Fibroblast of skin of left biceps (primary cell): ENCODE measurements around the gene NRROS.
A peak's percentile ranks its signal among the peaks of the same experiment; 100 is the strongest.
"Not testable (repeated sequence)": the region's sequence is repeated elsewhere in the genome, so short reads cannot be mapped to it uniquely, and the experiment has no call there.

Experiments
- DNase-seq, 2 experiments: peaks; one replicate each; pipeline ENCODE4 v3.0.0-alpha.2; 2013; ENCODE audit warnings: low read depth in 2 of 2

Gene NRROS

GRCh38 chr3:196624907-196625306, 14.6 kb upstream of the NRROS start:
- DNase-seq: no peak

- DNase-seq: no peak
Measured at GRCh38 chr3:196625331-196625730, 14.2 kb upstream of the NRROS start.

DNA sequence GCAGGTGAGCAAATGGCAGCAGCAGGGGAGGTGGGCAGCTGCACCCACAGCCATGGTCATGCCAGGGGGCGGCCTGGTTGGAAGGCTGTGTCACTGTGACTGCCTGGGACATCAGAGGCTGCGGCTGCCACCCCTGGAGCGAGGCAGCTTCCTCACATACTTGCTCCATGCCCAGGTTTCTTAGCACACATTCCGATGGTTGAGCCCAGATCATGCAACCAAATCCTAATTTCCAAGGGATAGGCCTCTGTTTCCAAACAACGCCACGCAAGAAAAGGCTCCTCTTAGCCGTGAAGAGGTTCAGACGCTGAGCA, 11.6 kb upstream of the NRROS start:
- DNase-seq: no peak

- no peak for DNase-seq
Measured at GRCh38 chr3:196629228-196629627, 10.3 kb upstream of the NRROS start.

DNA sequence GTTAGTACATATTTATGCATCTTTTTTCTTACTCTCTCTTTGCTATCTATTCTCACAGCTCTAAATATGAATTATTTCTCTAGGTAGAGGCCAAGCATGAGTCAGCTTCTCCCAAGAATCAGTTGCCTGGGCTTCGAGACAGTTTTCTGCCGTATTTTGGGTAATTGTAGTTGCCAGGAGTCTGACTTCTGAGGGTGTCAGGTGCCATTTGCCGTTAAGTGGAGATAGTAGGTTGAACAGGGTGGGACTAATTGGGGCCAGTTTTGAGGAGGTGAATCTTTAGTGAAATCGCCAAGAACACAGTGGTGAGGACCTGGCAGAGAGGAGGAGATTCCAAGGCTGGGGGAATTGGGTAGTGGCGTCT, 7.8 kb upstream of the NRROS start:
- no peak for DNase-seq

DNA sequence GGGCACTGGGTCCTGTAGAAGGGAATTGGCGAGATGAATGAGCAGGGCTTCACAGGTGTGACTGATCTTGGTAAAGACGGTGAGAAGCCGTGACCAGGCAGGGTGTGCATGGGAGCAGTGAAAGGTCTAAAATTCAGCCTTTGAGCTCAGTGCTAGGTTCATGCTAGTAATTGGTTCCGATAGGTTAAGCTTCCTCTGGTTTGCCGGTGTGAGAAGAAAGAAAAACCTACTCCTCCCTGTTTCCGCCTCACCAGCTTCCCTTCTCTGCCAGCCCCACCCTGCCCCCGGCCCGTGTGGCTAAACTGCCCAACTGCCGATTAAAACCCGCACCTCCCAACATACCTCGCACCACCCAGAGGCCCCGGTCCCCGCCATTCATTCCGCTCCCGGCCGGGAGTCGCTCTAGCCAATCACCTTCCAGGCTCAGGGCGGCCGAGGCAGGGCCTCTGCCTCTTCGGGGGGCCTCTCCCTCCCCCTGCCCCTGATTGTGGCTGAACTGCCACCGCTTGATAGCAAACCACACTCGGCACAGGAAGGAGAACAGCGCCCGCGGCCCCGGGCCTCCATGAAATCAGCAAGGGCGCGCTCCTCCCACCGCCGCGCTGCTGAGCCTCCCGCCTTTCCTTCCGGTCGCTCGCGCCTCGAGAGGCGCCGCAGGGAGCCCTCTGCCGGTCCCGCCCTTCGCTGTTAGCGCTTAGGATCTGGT, 7.3 kb upstream of the NRROS start:
- DNase-seq: peak; percentile 24 to 26

DNA sequence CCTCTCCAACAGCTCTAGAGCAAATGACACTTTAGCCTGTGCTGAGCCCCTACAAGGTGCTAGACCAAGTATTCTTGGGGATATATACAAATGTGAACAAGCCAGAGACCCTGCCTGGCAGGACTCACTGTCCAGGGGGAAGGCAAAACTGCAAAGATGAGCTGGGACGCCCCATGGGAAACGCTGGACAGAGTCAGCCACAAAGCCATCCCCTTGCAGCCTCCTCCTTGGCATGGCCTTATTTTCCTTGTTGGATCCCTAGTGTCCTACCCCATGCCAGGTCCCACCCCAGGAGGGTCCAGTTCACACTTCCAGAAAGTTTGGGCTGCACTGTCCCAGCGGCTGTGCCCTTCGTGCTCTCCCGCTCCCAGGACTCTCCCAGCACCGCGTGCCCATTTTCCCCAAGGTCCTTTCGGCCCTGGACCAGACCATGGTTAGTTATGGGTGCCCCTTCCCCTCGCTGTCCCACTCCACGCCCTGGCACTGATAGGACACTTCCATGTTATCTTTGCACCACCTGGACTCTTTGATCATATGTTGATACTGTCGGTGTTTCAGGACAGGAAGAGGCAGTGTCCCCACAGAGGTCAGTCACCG, 5.8 kb upstream of the NRROS start:
- DNase-seq: no peak

GRCh38 chr3:196634224-196634623, 5.3 kb upstream of the NRROS start:
- no peak for DNase-seq

DNA sequence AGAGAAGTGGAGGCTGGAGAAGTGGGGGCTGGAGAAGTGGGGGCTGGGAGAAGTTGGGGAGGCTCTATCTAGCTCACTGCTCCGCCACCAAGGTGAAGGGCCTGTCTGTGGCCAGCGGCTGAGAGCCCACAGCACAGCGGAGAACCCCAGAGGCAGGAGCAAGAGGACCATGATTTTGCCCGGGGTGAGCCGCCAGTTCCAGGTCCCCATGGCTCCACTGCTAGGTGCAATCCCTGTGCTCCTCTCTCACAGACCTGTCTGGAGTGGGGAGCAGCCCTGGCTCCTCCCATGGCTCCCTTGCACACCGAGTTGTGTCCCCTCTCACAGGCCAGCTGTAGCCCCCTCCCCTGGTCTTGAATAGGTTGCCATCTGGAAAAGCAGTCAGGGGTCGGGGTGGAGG, 4.7 kb upstream of the NRROS start:
- no peak for DNase-seq

- no peak for DNase-seq
Measured at GRCh38 chr3:196636369-196637349, 2.8 kb upstream of the NRROS start.

DNA sequence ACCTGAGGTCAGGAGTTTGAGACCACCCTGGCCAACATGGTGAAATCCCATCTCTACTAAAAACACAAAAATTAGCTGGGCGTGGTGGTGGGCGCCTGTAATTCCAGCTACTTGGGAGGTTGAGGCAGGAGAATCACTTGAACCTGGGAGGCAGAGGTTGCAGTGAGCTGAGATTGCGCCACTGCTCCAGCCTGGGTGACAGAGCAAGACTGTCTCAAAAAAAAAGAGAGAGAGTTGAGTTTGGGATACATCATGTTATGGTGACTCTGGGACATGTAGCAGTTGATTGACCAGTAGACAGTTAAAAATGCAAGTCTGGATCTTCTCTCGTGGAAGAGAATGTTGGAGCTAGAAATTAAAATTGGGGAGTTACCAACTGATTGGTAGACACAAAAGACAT, 1.6 kb upstream of the NRROS start:
- not testable (repeated sequence) for DNase-seq

DNA sequence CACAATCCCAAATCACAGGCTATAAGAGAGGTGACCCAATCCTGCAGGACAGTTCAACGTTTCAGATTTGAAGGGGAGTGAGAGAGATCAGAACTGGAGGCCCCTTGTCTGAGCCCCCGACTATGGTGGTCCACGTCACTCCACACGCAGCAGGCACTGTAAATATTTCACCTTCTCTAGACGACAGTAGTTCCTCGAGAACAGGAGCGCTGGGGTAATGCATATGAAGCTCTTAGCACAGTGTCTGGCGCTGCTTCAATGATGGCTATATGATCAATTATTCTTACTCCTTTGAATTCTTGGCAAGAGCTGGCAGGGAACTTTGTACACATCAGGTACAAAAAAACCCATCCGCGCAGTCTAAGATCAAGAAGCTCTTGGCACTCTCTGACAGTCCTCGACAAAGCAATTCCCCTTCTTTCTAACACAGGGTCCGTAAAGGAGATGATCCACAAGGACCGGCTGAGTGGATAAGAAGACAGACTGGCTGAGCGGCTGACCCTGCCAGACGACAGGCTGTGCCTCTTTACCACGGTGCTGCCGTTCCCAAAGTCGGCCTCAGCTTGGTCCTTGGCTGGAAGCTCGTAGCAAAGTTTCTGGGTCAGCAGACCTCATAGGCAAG, 522 bp upstream of the NRROS start:
- no peak for DNase-seq

DNA sequence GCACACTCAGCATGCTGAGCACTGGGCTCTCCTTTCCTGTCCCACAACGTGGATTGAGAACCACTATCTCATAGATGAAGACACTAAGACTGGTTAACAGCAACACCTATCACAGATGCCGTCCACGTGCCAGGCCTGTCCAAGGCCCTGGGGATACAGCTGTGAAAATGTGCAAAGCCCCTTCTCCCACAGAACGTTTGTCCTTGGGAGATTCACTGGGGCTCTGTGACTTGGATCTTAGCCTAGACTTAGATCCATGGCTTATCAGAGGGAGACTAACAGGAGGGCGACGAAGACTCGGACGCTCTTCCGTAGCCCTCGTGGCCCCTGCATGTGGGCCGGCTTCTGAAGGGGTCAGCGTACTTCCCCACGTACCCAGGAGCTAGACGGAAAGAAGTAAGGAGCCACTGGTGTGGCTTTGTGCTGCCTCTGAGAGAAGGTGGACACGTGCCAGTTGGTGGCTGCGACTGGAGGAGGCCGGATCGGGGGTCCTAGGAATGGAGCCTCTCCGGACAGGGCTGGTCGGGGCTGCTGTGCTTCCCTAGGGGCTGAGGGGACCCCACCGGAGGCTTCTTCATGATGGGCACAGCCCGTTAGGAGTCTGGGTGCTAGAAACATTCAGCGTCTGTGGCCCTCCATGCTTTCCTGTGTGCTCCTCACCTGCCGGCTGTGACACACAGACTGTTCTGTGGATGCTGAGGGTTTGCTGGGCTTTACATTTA, 964 bp downstream of the NRROS start:
- no peak for DNase-seq

- no peak for DNase-seq
Measured at GRCh38 chr3:196641333-196642054, 2.0 kb downstream of the NRROS start.

GRCh38 chr3:196642434-196642833, 2.9 kb downstream of the NRROS start:
- DNase-seq: no peak

GRCh38 chr3:196643201-196643749, 3.8 kb downstream of the NRROS start:
- no peak for DNase-seq

DNA sequence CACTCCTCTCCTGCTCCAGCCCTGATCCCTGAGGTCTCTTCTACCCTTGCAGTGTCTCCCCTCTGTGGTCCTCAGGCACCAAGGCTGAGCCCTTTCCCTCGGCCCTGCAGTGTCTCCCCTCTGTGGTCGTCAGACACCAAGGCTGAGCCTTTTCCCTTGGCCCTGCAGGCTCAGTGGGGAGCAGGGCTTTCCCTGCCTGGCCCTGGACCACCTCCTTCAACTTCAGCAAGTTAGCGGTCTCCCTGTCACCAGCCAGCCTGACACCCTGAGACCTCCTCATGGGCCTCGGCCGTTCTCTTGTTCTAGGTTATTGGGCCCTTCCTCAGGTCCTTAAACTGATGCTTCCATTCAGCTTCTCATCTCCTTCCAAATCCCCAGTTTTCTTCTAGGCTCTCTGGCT, 4.3 kb downstream of the NRROS start:
- no peak for DNase-seq

GRCh38 chr3:196645096-196645495, 5.6 kb downstream of the NRROS start:
- DNase-seq: no peak

DNA sequence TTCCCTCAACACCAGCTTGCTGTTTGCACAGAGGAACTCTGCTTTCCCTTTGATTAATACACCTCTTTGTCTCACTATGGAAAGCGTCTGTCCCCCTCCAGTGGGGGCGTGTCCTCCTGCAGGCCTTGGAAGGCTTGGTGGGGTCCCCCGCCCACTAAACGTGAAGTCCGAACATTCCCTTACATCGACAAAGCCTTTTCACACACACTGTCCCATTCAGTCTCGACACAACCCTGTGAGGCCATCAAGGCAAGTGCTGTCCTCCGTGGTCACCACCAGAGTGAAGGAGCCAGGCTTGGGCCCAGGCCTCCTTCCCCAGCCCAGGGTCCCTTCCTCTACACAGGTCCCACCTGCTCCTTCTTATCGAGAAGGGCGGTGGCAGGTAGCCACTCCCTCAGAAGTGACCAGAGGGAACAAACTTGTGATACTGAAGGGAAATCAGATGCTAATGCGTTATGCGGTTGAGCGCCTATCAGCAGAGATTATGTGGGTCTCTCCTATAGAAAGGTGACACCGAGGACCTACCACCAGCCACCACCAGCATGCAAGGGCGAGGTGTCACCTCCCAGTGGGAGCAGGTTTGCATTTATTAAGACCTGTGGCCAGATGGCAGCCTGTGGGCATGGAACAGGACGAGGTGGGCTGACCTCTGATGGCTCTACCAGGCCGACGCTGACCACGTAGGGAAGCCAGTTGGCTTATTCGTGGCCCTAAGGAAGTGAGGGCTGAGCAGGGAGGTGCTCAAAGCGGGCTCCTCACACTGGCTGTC, 6.6 kb downstream of the NRROS start:
- DNase-seq: no peak

GRCh38 chr3:196646666-196647216, 7.2 kb downstream of the NRROS start:
- no peak for DNase-seq
